Measurements from ENCODE around the gene GSTM1.
"Not testable (repeated sequence)": the region's sequence is repeated elsewhere in the genome, so short reads cannot be mapped to it uniquely, and the experiment has no call there.

GSTM1 gene

GRCh38 chr1:109704173-109704572, 16.6 kb downstream of the GSTM1 start:
- DNase-seq, result no peak

DNA sequence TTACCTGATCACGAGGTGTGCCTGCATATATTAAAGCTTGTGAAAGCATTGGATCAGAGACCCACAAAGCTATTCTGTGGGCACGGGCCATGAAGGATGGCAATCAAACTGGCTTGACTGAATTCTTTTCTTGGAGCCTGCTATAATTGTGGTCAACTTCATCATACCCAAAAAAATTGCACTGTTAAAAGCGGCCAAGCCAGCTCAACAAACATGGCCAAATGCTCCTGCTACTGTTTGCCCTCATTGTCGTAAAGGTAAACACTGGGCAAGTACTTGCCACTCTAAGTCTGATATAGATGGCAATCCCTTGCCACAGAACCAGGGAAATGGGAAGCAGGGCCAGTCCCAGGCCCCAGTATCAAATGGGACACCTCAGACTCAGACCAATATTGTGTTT, 17.8 kb downstream of the GSTM1 start:
- DNase-seq, result no peak

DNA sequence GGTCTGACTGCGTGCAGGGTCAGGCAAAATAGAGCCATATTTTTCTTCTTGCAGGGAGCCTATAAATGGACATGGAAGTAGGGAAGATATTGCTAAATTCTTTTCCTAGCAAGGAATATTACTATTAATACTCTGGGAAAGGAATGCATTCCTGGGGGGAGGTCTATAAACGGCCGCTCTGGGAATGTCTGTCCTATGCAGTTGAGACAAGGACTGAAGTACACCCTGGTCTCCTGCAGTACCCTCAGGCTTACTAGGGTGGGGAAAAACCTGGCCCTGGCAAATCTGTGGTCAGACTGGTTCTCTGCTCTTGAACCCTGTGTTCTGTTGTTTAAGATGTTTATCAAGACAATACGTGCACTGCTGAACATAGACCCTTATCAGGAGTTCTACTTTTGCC, 21.3 kb downstream of the GSTM1 start:
- not testable (repeated sequence) for DNase-seq

GRCh38 chr1:109709822-109710221, 22.2 kb downstream of the GSTM1 start:
- DNase-seq, result not testable (repeated sequence)

GRCh38 chr1:109711593-109712320, 24.1 kb downstream of the GSTM1 start, which contains the start of gene GSTM5:
Gene GSTM5, plus strand, starts transcription at chr1:109712251. Its CDS starts 62 bp downstream, at chr1:109712313.
- DNase-seq, result not testable (repeated sequence)

DNA sequence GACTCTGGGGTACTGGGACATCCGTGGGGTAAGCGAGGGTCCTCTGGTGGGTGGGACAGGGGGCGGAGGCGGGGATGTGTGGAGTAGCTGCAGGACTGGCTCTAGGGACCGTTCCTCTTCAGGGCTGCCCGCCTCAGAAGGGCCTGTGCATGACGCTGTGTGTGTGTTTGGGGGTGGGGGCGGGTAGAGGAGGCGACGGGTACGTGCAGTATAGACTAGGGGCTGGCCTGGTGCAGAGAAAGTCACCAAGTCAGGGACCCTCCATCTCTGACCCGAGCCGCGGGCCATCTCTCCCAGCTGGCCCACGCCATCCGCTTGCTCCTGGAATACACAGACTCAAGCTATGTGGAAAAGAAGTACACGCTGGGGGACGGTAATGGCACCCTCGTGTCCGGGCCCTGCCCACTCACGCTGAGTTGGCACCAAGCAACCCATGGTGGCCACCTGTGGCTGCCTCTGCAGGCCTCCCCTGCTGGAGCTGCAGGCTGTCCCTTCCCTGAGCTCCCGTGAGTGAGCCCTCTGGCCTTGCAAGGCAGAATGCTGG, 24.8 kb downstream of the GSTM1 start:
- no peak for DNase-seq

- no peak for DNase-seq
Observed at GRCh38 chr1:109713636-109714035, 26.0 kb downstream of the GSTM1 start.

- no peak for DNase-seq
Observed at GRCh38 chr1:109714661-109715372, 27.2 kb downstream of the GSTM1 start.

DNA sequence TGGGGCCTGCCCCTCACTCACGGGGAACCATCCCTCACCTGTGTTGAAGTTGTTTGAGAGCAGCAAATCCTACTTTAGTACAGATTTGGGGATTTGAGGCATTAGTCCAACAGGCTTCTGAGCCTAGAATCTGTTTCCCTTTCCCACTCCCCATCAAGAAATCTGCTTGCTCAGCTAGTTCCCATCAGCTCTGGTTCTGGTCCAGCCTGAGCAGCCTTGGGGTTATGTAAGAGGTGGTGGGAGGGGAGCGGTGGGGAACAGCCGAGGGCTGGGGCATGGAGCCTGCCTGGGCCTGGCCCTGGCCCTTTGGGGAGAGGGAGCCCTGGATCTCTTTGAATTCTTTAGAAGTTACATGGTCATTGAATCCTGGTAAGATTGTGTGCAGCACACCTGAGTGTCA, 28.5 kb downstream of the GSTM1 start:
- DNase-seq, result no peak

DNA sequence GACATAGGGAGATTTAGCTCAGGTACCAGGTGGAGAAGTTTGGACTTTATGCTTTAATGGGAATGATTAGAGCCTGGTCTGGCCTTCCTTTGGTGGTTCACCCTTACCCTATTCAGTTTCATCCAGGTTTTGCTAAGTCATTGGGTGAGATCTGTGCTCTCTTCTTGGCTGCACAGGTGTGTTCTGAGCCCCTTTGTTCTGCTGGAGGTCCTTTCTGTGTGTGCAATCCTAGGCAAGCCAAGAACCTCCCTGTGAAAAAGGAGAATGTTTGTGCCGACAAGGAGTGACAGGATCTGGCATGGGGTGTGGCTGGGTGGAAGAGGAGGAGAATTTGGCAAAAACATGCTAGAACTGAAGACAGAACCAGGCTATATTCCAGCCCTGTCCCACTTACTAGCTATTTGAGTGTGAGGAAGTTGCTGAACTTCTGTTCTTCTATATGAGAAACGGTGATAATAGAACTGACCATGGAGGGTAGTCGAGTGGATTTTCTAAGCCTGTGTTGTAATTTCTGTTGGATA, 29.0 kb downstream of the GSTM1 start:
- DNase-seq, result no peak

- DNase-seq, result no peak
Observed at GRCh38 chr1:109717729-109718128, 30.1 kb downstream of the GSTM1 start.

DNA sequence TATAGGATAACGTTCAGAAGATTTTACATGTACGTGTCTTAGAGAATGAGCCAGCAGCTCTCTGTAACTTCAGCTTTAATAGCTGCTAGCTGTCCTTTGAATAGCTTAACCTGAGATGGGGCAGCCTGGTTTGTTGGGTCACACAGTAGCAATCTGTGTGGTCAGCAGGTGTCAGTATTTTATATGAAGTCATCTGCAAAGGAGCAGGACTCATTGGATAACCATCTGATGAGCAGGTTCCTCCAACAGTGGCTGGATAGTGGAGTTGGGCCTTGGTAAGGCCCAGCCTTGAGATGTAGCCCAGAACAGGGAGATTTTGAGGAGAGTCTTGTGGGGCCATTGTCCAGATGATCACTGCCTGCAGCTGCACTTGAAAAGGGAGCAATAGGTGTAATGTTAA, 30.9 kb downstream of the GSTM1 start:
- peak; percentile 7 for DNase-seq

GRCh38 chr1:109719337-109719837, 31.8 kb downstream of the GSTM1 start:
- peak; percentile 67 for DNase-seq

- DNase-seq, result no peak
Observed at GRCh38 chr1:109721042-109721441, 33.4 kb downstream of the GSTM1 start.

DNA sequence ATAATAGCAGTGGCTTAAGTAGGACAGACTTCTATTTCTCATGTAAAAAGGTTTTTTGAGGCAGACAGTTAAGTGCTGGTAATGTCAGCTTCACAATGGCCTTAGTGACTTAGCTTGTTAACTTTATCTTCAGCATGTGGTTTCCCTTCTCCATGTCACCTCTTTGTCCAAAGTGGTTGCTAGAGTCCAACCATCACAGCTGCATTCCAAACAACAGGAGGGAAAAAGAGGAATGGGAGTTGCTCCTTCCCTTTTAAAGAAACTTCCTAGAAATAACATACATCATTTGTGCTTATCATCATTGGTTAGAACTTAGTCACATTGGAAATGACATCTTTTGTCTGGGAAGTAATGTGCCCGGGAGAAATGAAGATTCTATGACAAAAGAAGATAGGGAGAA, 34.4 kb downstream of the GSTM1 start:
- DNase-seq, result no peak

GRCh38 chr1:109722908-109723691, 35.5 kb downstream of the GSTM1 start:
- no peak for DNase-seq

DNA sequence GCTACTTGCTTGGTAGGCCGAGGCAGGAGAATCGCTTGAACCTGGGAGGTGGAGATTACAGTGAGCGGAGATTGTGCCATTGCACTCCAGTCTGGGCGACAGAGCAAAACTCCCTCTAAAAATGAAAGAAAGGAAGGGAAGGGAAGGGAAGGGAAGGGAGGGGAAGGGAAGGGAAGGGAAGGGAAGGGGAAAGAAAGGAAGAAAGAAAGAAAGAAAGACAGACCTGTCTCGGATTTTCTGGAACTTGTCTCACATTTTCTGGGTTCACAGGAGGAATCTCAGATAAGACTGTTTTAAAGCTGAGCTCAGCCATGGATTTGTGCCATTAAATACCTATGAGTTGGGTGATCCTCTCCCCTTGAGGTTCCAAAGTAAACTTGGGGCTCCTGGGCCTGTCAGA, 37.3 kb downstream of the GSTM1 start:
- no peak for DNase-seq

GRCh38 chr1:109725510-109725909, 37.9 kb downstream of the GSTM1 start:
- DNase-seq, result no peak

DNA sequence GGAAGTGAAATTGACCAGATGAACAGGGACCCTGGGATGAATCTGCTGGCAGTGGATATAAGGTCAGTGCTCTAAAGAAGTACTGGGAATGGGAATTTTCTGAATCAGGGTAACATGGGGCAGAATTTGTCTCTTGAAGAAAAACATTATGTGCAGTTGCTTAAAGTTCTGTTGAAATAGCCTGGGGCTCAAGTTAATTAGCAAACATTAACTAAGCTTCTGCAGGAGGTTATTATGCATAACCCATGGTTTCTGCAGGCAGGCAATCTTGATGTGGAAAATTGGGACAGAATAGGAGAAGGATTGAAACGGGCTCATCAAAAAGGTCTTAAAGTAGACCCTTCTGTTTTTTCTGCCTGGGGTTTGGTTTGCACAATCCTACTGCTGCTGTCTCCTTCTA, 38.4 kb downstream of the GSTM1 start:
- no peak for DNase-seq

DNA sequence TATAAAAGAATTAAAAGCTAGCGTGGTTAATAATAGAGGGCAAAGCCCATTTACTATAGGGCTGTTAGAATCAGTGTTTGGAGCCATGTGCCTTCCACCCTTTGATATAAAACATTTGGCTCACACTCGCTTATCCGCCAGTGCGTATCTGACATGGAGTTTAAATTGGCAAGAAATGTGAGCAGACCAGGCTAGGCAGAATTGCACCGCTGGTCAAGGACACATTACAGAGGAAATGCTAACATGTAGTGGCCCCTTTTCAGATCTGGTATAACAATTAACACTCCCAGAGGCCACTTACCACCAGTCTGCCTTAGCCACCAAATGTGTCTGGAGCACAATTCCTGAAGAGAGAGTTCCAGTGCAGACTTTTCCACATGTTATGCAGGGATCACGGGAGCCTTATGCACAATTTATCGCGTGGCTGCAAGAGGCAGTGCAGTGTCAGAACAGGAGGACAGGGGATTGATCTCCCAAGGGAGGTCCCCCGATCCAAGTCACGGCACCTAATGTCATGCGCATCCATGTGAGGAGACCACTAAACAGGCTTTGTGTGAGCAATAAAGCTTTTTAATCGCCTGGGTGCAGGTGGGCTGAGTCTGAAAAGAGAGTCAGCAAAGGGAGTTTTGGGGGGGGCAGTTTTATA, 39.2 kb downstream of the GSTM1 start:
- no peak for DNase-seq

DNA sequence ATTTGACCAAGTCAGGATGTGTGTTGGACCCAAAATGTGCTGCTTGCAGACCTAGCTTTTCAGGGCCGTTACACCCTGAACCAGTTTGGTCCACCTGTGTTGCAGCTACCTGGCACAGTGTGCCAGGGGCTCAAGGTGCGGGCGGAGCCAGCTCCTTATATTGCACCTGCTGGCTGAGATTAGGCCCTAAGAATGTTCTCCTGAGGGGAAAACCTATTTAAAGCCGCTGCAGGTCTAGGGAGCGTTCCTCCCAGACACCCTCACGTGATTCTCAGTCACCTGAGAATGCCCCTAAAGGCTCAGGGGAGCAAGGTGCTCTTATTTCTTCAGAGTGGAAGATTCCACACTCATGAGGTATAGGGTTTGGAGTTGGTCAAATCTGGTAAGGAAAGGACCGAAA, 41.3 kb downstream of the GSTM1 start:
- no peak for DNase-seq

DNA sequence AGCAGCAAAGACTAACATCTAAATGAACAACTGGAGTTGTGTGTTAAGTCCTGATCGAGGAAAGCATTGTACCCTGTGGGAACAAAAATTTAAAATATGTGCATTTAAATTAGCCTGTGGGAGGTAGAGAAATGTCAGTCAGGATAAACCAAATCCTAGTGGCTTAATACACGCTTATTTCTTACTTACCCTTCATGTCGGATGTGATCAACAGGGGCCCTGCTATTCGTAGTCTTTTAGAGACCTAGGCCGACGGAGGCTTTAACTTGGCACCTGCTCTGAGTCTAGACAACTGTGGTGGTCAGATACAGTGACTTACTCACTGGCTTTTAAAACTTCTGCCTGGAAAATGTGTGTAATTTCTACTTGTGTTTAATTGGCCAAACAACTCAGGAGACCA, 43.0 kb downstream of the GSTM1 start:
- DNase-seq, result no peak
